ENCODE measurements around the gene MYO3A.

The MYO3A gene

DNA sequence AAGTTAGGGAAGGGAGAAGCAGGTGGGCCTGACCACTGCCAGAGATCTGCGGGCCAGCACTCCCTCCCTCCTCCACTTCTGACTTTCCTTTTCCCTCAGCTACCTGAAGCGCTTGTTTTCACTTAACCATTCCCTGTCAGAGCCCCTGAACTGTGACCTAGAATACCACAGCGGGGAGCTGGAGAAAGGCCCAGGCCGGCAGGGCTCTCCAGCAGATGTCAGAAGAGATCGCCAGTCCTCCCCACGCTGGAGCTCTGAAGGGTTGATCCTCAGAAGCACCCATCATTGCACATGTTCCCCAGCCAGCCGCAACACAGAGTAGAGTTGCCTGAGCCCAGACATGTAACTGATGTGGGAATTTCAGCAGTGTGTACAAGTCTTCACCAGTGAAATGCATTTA, 238.1 kb downstream of the MYO3A start:
- H3K4me3 ChIP-seq (ENCODE audit: insufficient read depth, low read length, poor library complexity, severe bottlenecking): no peak overlapping the region
- no peaks in the 10 kb centered on the region for H4K20me1 ChIP-seq (ENCODE audit: low read depth, low read length)
- no peak for TF ChIP-seq EZH2phosphoT487 (conservative IDR thresholded peaks at IDR 0.05; ENCODE audit: low read length)
- TF ChIP-seq CTCF (IDR thresholded peaks at IDR 0.05; ENCODE audit: insufficient read depth, low read length, poor library complexity, severe bottlenecking): no peak
- H3K36me3 ChIP-seq (ENCODE audit: low read length): no peaks in the 10 kb centered on the region
- no peaks in the 10 kb centered on the region for H3K79me2 ChIP-seq (ENCODE audit: insufficient read depth, low read length)
- no peak overlapping the region for H3K27ac ChIP-seq (ENCODE audit: low read depth, low read length)
- H2AFZ ChIP-seq (ENCODE audit: low read depth, low read length, severe bottlenecking): no peak overlapping the region
- H3K9me3 ChIP-seq (ENCODE audit: insufficient read depth, low read length): no peaks in the 10 kb centered on the region
- H3K9ac ChIP-seq (ENCODE audit: low read length): no peak overlapping the region
- no peak overlapping the region for H3K4me2 ChIP-seq (ENCODE audit: low read depth, low read length, poor library complexity, severe bottlenecking)
- no peaks in the 10 kb centered on the region for H3F3A ChIP-seq (ENCODE audit: insufficient read depth)
- H3K9me2 ChIP-seq (replicated peaks; ENCODE audit: insufficient read depth, low read length): no peaks in the 10 kb centered on the region
- H3K27me3 ChIP-seq (ENCODE audit: low read length): no peaks in the 10 kb centered on the region

- Histone ChIP-seq H3K4me2 (ENCODE audit: low read depth, low read length, poor library complexity, severe bottlenecking) (no peak overlapping the region), H2AFZ (ENCODE audit: low read depth, low read length, severe bottlenecking) (no peak overlapping the region)
- TF ChIP-seq EZH2phosphoT487 (conservative IDR thresholded peaks at IDR 0.05; ENCODE audit: low read length) (no peak), CTCF (IDR thresholded peaks at IDR 0.05; ENCODE audit: insufficient read depth, low read length, poor library complexity, severe bottlenecking) (no peak)
Observed at GRCh38 chr10:26173837-26174236, 239.8 kb downstream of the MYO3A start.

GRCh38 chr10:26177341-26177740, 243.3 kb downstream of the MYO3A start:
- no peak overlapping the region for H3K27ac ChIP-seq (ENCODE audit: low read depth, low read length)
- H3K79me2 ChIP-seq (ENCODE audit: insufficient read depth, low read length): no peaks in the 10 kb centered on the region
- no peak overlapping the region for H3K4me3 ChIP-seq (ENCODE audit: insufficient read depth, low read length, poor library complexity, severe bottlenecking)
- no peaks in the 10 kb centered on the region for H4K20me1 ChIP-seq (ENCODE audit: low read depth, low read length)
- no peak overlapping the region for H3K4me2 ChIP-seq (ENCODE audit: low read depth, low read length, poor library complexity, severe bottlenecking)
- no peaks in the 10 kb centered on the region for H3K27me3 ChIP-seq (ENCODE audit: low read length)
- H3K9ac ChIP-seq (ENCODE audit: low read length): no peak overlapping the region
- H3K36me3 ChIP-seq (ENCODE audit: low read length): no peaks in the 10 kb centered on the region
- no peaks in the 10 kb centered on the region for H3K9me3 ChIP-seq (ENCODE audit: insufficient read depth, low read length)
- TF ChIP-seq CTCF (IDR thresholded peaks at IDR 0.05; ENCODE audit: insufficient read depth, low read length, poor library complexity, severe bottlenecking) (no peak), EZH2phosphoT487 (conservative IDR thresholded peaks at IDR 0.05; ENCODE audit: low read length) (no peak)
- no peak overlapping the region for H2AFZ ChIP-seq (ENCODE audit: low read depth, low read length, severe bottlenecking)
- no peaks in the 10 kb centered on the region for H3K9me2 ChIP-seq (replicated peaks; ENCODE audit: insufficient read depth, low read length)
- no peaks in the 10 kb centered on the region for H3F3A ChIP-seq (ENCODE audit: insufficient read depth)

More at GRCh38 chr10:26173837-26174236, 239.8 kb downstream of the MYO3A start:
- Histone ChIP-seq H3F3A (ENCODE audit: insufficient read depth) (no peaks in the 10 kb centered on the region), H3K27ac (ENCODE audit: low read depth, low read length) (no peak overlapping the region), H3K79me2 (ENCODE audit: insufficient read depth, low read length) (no peaks in the 10 kb centered on the region), H3K9me2 (replicated peaks; ENCODE audit: insufficient read depth, low read length) (no peaks in the 10 kb centered on the region), H4K20me1 (ENCODE audit: low read depth, low read length) (no peaks in the 10 kb centered on the region), H3K9me3 (ENCODE audit: insufficient read depth, low read length) (no peaks in the 10 kb centered on the region), H3K36me3 (ENCODE audit: low read length) (no peaks in the 10 kb centered on the region), H3K27me3 (ENCODE audit: low read length) (no peaks in the 10 kb centered on the region), H3K4me3 (ENCODE audit: insufficient read depth, low read length, poor library complexity, severe bottlenecking) (no peak overlapping the region), H3K9ac (ENCODE audit: low read length) (no peak overlapping the region)

All from SU-DHL-6 (cell line).